Measurements from ENCODE around the gene PDPK1. TPM values are rescaled to one million over a fixed set of nuclear protein-coding genes. Genes with fewer than 3 reads are reported as not detected.

The PDPK1 gene
- total and polyA plus RNA-seq, 10 donors, result 6.2 to 74.5 (median 48.7) TPM

DNA sequence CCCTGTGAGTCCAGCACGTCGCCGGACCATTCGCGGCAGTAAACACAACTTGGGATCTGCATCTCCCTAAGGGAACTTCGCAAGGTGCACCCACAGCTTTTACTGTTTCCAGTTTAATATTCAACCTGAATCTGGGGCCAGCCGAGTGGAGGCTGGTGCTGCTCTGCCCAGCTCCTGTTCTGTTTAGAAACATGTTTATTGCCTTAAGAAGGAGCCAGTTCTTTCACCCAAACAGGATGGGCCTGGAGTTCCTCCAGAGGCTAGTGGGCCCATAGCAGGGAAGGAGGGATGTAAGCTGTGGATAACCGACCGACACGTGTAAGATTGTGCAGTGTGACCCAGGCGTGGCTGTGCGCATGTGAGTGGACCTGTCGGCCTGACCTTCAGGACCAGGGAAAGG, 45.5 kb upstream of the PDPK1 start:
- DNase-seq, result no peak
- Histone ChIP-seq H3K4me1 (peaks cover 0 to 22% (median 10%) of the 10 kb centered on the region in 6 donors), H3K27me3 (replicated peaks in 1 of 7) (no peaks in the 10 kb centered on the region), H3K9me3 (no peaks in the 10 kb centered on the region), H3K27ac (no peak overlapping the region), H3K4me3 (no peak overlapping the region), H3K36me3 (peaks cover 0 to 28% (median 14%) of the 10 kb centered on the region in 6 donors)
- 93 to 97% (median 94%) methylated on average over 13 of the region's 13 CpGs for WGBS, 5 donors
- intact Hi-C loops (cut with DNase I; ENCODE audit: low total_unique reads), result loop anchor here (10.0 kb wide), 1 partner anchor 57 kb away; no protein-coding TSS in a partner anchor
- TF ChIP-seq POLR2AphosphoS5 (IDR thresholded peaks at IDR 0.05) (no peak), POLR2A (IDR thresholded peaks at IDR 0.05) (no peak)
- TF ChIP-seq, protein P1, sequence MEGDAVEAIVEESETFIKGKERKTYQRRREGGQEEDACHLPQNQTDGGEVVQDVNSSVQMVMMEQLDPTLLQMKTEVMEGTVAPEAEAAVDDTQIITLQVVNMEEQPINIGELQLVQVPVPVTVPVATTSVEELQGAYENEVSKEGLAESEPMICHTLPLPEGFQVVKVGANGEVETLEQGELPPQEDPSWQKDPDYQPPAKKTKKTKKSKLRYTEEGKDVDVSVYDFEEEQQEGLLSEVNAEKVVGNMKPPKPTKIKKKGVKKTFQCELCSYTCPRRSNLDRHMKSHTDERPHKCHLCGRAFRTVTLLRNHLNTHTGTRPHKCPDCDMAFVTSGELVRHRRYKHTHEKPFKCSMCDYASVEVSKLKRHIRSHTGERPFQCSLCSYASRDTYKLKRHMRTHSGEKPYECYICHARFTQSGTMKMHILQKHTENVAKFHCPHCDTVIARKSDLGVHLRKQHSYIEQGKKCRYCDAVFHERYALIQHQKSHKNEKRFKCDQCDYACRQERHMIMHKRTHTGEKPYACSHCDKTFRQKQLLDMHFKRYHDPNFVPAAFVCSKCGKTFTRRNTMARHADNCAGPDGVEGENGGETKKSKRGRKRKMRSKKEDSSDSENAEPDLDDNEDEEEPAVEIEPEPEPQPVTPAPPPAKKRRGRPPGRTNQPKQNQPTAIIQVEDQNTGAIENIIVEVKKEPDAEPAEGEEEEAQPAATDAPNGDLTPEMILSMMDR (IDR thresholded peaks at IDR 0.05 in 8 of 11, conservative IDR thresholded peaks at IDR 0.05 in 3 of 11), result no peak

DNA sequence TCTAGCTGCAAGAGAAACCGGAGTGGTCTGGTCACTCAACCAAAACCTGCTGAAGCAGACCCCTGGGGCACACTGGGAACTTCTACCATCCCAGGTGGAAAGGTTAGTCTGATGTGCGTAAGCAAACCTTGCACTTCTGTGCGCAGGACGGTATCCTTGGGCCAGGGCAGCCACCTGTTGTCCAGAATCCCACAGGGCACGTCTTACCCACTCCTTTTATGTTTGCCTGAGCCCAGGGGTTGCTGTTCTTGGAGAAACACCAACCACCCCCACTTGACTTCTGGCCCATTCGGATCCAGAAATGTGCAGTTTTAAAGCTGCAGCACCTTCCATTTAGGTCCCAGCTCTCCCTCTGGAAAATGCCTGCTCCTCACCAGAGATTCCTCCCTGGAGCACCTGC, 44.2 kb upstream of the PDPK1 start:
- Histone ChIP-seq H3K4me3 (no peak overlapping the region), H3K9me3 (no peaks in the 10 kb centered on the region), H3K4me1 (peaks cover 0 to 16% (median 5%) of the 10 kb centered on the region in 6 donors), H3K27me3 (replicated peaks in 1 of 7) (no peaks in the 10 kb centered on the region), H3K27ac (peak overlapping the region in 1 of 8 donors; percentile 43), H3K36me3 (peaks cover 0 to 41% (median 15%) of the 10 kb centered on the region in 6 donors)
- WGBS, 5 donors, result 92 to 97% (median 96%) methylated on average over 5 to 6 of the region's 6 CpGs
- intact Hi-C loops (cut with DNase I; ENCODE audit: low total_unique reads), result loop anchor here (10.0 kb wide), 1 partner anchor 59 kb away; no protein-coding TSS in a partner anchor
- DNase-seq, result no peak
- TF ChIP-seq, protein P1 (IDR thresholded peaks at IDR 0.05 in 8 of 11, conservative IDR thresholded peaks at IDR 0.05 in 3 of 11), result no peak
- TF ChIP-seq POLR2A (IDR thresholded peaks at IDR 0.05) (no peak), POLR2AphosphoS5 (IDR thresholded peaks at IDR 0.05) (no peak)

DNA sequence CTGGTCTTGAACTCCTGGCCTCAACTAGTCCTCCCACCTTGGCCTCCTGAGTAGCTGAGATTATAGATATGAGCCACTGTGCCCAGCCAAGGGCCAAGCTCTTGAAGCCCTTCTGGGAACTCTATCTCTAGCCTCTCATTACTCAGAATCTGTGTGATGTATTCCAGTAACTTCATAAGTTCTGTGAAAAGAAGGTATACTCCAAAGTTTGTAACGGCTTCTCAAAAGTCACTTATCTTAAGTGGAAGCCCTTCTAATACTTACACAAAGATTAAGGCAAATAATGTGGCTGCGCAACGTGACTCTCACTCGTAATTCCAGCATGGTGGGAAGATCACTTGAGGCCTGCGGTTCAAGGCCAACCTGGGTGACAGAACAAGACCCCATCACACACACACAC, 43.2 kb upstream of the PDPK1 start:
- H3K27ac ChIP-seq, result peak overlapping the region in 3 of 8 donors; percentile 27 to 43 (median 32)
- DNase-seq, result no peak
- H3K4me1 ChIP-seq, result peaks cover 0 to 16% (median 5%) of the 10 kb centered on the region in 6 donors
- H3K27me3 ChIP-seq (replicated peaks in 1 of 7), result no peaks in the 10 kb centered on the region
- TF ChIP-seq POLR2AphosphoS5 (IDR thresholded peaks at IDR 0.05) (no peak), POLR2A (IDR thresholded peaks at IDR 0.05) (no peak)
- TF ChIP-seq, protein P1 (IDR thresholded peaks at IDR 0.05 in 8 of 11, conservative IDR thresholded peaks at IDR 0.05 in 3 of 11), result no peak
- H3K4me3 ChIP-seq, result no peak overlapping the region
- peaks cover 0 to 51% (median 17%) of the 10 kb centered on the region in 6 donors for H3K36me3 ChIP-seq
- intact Hi-C loops (cut with DNase I; ENCODE audit: low total_unique reads), result loop anchor here (10.0 kb wide), 1 partner anchor 60 kb away; no protein-coding TSS in a partner anchor
- 88 to 95% (median 94%) methylated on average over 5 of the region's 5 CpGs for WGBS, 5 donors
- no peaks in the 10 kb centered on the region for H3K9me3 ChIP-seq

DNA sequence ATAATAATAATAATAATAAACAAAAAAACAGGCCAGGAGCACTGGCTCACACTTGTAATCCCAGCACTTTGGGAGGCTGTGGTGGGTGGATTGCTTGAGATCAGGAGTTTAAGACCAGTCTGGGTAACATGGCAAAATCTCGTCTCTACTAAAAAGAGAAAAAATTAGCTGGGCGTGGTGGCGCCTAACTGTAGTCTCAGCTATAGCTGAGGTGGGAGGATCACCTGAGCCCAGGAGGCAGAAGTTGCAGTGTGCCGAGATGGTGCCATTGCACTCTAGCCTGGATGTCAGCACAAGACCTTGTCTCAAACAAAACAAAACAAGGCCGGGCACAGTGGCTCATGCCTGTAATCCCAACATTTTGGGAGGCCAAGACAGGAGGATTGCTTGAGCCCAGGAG, 42.8 kb upstream of the PDPK1 start:
- TF ChIP-seq POLR2AphosphoS5 (IDR thresholded peaks at IDR 0.05), result no peak
- TF ChIP-seq, protein P1 (IDR thresholded peaks at IDR 0.05 in 8 of 11, conservative IDR thresholded peaks at IDR 0.05 in 3 of 11), result no peak
- no peak for TF ChIP-seq POLR2A (IDR thresholded peaks at IDR 0.05)
- intact Hi-C loops (cut with DNase I; ENCODE audit: low total_unique reads), result loop anchor here (10.0 kb wide), 1 partner anchor 60 kb away; no protein-coding TSS in a partner anchor
- 93 to 95% (median 95%) methylated on average over 5 of the region's 5 CpGs for WGBS, 5 donors
- H3K27ac ChIP-seq, result no peak overlapping the region
- peaks cover 0 to 16% (median 5%) of the 10 kb centered on the region in 6 donors for H3K4me1 ChIP-seq
- peaks cover 0 to 51% (median 17%) of the 10 kb centered on the region in 6 donors for H3K36me3 ChIP-seq
- no peak overlapping the region for H3K4me3 ChIP-seq
- DNase-seq, result no peak
- no peaks in the 10 kb centered on the region for H3K9me3 ChIP-seq
- H3K27me3 ChIP-seq (replicated peaks in 1 of 7), result no peaks in the 10 kb centered on the region

Measured in spleen (tissue), 11 donors.